COLO668 (cell line): ENCODE results near the gene CBY2.
"Not testable (repeated sequence)": the region's sequence is repeated elsewhere in the genome, so short reads cannot be mapped to it uniquely, and the experiment has no call there.

Experiments used
- DNase-seq: peaks from one replicate; lab custom pipeline; 2025; ENCODE audit not compliant: unreplicated experiment; lab: John Stamatoyannopoulos, UW

The CBY2 gene

GRCh38 chr13:45702088-45702487 lies at the start of gene CBY2:
Gene CBY2, plus strand, starts transcription at chr13:45702320. Its CDS starts 71 bp downstream, at chr13:45702391.
- DNase-seq, result no peak

GRCh38 chr13:45654633-45655349 lies 47.3 kb upstream of the CBY2 start:
- no peak for DNase-seq

GRCh38 chr13:45658586-45659235 lies 43.4 kb upstream of the CBY2 start:
- no peak for DNase-seq

GRCh38 chr13:45659536-45659935 lies 42.6 kb upstream of the CBY2 start:
- no peak for DNase-seq

GRCh38 chr13:45660458-45660857 lies 41.7 kb upstream of the CBY2 start:
- DNase-seq, result not testable (repeated sequence)

GRCh38 chr13:45662162-45662561 lies 40.0 kb upstream of the CBY2 start:
- no peak for DNase-seq

- DNase-seq, result not testable (repeated sequence)
These were observed 39.2 kb upstream of the CBY2 start for GRCh38 chr13:45662903-45663302.

GRCh38 chr13:45669626-45670025 lies 32.5 kb upstream of the CBY2 start:
- DNase-seq, result not testable (repeated sequence)

GRCh38 chr13:45670189-45670885 lies 31.8 kb upstream of the CBY2 start:
- no peak for DNase-seq

- no peak for DNase-seq
These were observed 27.2 kb upstream of the CBY2 start for GRCh38 chr13:45674908-45675307.

GRCh38 chr13:45678282-45678681 lies 23.8 kb upstream of the CBY2 start:
- DNase-seq, result no peak

GRCh38 chr13:45681113-45681512 lies 21.0 kb upstream of the CBY2 start:
- no peak for DNase-seq

GRCh38 chr13:45682494-45683008 lies 19.6 kb upstream of the CBY2 start:
- DNase-seq, result no peak

- DNase-seq, result no peak
These were observed 18.4 kb upstream of the CBY2 start for GRCh38 chr13:45683701-45684100.

- DNase-seq, result no peak
These were observed 13.5 kb upstream of the CBY2 start for GRCh38 chr13:45688577-45688976.

- DNase-seq, result no peak
These were observed 11.5 kb upstream of the CBY2 start for GRCh38 chr13:45690636-45691035.

GRCh38 chr13:45691251-45691650 lies 10.9 kb upstream of the CBY2 start:
- no peak for DNase-seq

GRCh38 chr13:45691667-45692066 lies 10.5 kb upstream of the CBY2 start:
- no peak for DNase-seq

GRCh38 chr13:45695198-45695730 lies 6.9 kb upstream of the CBY2 start:
- no peak for DNase-seq

GRCh38 chr13:45696610-45697226 lies 5.4 kb upstream of the CBY2 start:
- no peak for DNase-seq
